GM18519 (cell line): ENCODE measurements around the gene EGFL7.
A peak's percentile ranks its signal among the peaks of the same experiment; 100 is the strongest.
"Not testable (repeated sequence)": the region's sequence is repeated elsewhere in the genome, so short reads cannot be mapped to it uniquely, and the experiment has no call there.

ENCODE experiments used
- ATAC-seq: cut with Tn5 transposase; IDR thresholded peaks from one replicate; pipeline ENCODE4 v1.9.1; 2021; ENCODE audit warnings: mild to moderate bottlenecking, moderate library complexity; ENCODE audit not compliant: unreplicated experiment, low FRiP score

EGFL7 gene

DNA sequence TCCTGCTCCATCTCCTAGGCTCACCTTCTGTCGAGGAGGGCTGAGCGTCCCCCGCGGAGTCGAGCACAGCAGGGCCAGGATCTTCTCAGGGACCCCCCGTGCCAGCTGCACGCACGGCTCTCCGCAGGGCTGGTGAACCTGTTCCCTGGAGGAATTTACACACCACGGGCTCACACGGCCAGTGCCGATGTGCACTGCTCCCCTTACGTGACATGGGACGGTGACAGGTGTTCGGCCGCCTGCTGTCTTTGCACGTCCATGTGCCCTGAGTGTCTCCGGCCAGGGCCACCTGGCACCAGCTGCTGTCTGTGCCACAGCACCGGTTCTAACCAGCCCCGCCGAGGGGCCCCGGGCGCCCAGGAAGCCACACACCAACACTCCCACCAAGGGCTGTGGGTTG is 33.2 kb downstream of the EGFL7 start:
- no peak for ATAC-seq

DNA sequence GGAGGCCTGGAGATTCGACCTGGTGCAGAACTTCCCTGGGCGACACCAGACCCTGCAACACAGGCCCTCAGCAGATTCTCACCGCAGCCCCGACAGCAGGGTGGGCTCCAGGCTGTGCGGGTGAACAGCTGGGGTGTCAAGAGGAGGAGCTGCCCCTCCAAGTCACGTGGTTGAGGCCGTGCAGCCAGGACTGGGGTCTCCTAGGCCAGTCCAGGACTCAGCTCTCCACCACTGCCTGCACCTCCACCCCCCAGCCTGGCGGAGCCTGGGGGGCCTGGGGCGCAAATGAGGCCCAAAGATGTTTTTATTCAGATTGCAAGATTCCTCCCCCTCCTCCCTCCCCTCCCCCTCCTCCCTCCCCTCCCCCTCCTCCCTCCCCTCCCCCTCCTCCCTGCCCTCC is 33.8 kb downstream of the EGFL7 start:
- ATAC-seq: no peak

DNA sequence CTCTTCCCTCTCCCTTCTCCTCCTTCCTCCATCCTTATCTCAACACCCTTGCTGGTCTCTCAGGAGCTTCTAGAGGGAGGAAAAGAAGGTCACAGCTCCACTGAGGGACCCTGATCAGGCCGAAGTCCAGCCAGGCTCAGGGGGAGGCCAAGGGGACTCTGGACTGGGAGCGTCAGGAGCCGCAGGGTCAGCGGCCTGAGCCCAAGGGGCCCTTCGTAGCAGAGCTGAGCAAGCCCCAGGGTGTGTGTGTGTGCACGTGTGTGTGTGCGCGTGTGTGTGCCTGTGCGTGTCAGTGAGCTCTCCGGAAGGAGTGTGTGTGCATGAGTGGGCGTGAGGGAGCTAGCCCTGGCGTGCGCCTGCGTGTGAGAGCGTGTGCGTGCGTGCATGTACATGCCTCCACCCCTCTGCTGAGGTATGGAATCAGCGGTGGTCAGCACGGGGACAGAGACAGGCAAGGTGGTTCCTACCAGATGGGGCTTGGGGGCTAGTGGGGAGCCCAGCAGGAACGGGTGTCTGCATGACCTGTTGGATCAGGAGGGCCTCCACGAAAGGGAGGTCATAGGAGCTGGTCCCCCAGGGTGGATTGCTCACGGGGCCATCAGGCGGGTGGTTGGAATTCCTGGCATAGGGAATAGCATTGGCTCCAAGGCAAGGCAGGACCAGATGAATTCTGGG is 34.6 kb downstream of the EGFL7 start:
- no peak for ATAC-seq

DNA sequence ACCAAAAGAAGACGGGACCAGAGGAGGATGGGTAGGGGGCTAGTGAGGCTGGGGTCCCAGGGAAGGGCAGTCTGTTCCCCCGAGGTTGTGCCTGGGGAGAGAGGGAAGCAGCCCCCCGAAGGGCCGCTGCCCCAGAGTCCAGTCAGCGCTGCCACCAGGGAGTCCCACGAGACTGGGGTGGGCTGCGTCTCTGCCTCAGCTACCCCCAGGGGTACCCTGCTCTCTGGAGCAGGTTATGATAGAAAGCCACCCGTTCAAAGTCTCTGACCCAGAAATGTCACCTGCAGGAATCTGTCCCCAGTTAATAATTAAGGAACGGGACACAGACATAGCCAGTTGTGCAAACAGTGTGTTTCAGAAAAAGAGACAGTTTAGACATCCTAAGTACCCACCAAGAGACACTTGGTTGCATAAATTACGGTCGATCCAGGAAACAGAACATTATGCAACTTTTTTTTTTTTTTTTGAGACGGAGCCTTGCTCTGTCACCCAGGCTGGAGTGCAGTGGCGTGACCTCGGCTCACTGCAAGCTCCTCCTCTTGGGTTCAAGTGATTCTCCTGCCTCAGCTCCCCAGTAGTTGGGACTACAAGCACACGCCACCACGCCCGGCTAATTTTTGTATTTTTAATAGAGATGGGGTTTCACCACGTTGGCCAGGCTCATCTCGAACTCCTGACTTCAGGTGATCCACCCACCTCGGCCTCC is 35.3 kb downstream of the EGFL7 start:
- no peak for ATAC-seq

DNA sequence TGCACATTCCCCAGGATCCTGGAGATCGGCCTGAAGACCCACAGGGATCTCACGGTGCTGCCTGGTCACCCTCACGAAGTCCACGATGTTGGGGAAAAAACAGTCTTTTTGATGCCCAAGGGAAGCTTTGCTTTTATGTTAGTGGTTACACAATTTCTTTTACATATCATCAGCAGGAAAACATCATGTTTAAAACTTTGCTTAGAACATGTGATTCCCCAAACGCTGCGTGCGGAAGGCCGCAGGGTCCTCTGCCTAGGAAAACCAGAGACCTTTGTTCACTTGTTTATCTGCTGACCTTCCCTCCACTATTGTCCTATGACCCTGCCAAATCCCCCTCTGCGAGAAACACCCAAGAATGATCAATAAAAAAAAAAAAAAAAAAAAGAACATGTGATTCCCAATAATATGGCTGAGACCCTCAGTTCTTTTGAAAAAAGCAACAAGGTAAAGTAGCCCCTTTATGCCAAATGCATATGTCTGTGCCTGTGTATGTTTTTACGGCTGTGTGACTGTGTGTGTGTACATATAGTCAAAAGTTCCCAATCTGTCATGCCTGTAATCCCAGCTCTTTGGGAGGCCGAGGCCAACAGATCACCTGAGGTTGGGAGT is 36.0 kb downstream of the EGFL7 start:
- no peak for ATAC-seq

DNA sequence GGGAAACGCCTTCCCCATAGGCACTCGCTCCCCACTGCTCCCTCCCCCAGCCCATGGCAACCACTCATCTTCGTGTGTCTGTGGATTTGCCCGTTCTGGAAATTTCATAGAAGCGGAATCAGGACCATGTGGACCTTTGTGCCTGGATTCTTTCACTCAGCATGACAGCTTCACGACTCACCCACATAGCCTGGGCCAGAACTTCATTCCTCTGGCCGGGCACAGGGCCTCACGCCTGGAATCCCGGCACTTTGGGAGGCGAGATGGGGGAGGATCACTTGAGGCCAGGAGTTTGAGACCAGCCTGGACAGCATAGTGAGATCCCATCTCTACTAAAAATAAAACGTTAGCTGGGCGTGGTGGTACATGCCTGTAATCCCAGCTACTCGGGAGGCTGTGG is 37.6 kb downstream of the EGFL7 start:
- no peak for ATAC-seq

DNA sequence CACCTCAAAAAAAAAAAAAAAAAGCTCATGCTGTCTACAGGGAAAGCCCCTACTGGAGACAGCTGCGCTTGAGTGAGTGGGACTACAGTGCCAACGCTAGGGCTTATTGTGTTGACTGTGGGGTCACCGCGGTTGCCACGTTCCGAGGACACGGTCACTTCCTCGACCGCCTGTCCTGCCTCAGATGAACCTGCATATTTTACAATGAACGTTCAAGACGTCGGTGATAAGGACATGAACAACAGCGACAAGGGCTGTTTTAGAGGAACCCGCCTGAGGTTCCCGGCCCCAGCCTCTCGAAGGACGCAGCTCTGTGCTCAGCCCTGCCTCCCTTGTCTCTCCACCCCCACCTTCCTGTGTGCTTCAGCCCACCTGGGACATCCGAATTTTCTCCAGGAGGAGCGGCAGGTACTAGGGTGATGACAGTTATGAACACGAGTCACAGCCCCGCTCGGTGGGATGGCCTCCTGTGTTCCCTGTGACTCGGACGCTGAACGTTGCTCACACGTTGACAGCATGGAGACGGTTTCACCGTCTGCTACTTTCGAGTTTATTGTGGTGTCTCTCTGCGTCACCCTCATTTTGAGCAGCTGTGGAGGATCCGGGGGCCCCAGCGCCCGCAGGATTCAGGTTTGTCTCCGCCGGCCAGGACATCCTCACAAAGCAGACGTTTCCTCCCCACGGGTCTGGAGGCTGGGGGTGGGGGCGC is 38.4 kb downstream of the EGFL7 start:
- peak; percentile 46 for ATAC-seq

DNA sequence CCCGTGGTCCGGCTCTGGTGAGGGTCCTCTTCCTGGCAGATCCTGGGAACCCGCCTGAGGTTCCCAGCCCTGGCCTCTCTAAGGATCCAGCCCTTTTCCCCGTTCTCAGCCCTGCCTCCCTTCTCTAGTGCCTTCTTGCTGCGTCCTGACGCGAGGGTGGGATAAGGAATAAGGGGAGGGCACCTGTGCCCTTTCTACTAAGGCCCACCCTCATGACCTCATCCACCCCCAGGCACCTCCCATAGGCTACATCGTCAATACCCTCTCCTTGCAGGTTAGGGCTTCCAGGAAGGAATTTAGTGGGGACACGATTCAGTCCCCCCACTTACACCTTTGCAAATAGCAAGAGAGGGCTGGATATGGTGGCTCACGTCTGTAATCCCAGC is 38.9 kb downstream of the EGFL7 start:
- no peak for ATAC-seq

DNA sequence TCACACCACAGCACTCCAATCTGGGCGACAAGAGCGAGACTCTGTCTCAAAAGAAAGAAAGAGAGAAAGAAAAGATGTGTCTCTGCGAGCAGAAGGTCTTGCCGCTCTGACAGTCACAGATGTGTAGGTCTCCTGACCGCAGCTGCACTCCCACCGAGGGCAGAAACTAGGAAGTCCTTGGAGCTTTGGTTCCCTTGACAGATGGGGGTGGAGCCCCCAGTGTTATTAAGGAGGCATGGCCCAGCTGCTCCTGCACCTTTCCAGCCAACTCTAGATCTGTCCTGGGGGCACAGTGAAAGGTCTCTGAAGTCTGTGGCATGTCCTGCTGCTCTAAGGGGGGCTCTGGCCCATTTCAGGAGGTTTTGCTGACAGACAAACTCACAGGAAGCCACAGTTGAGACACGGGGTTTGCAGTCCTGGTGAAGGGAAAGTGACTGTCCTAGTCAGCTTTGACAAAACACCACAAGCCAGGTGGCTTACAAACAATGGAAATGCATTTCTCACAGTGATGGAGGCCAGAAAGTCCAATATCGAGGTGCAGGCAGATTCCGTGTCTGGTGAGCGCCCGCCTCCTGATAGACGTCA is 40.7 kb downstream of the EGFL7 start:
- ATAC-seq: no peak

DNA sequence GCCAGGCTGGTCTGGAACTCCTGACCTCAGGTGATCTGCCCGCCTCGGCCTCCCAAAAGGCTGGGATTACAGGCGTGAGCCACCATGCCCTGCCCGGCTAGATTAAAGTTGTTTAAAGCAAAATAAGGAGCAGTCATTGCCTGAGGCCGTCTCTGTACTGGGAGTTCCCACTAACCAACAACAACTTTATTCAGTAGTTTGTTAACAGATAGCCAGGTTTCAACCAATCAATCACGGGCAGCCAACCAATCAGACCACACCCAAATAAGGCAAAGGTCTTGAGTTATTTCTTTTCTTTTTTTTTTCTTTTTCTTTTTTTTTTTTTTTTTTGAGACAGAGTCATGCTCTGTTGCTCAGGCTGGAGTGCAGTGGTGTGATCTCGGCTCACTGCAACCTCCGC is 42.0 kb downstream of the EGFL7 start:
- not testable (repeated sequence) for ATAC-seq

DNA sequence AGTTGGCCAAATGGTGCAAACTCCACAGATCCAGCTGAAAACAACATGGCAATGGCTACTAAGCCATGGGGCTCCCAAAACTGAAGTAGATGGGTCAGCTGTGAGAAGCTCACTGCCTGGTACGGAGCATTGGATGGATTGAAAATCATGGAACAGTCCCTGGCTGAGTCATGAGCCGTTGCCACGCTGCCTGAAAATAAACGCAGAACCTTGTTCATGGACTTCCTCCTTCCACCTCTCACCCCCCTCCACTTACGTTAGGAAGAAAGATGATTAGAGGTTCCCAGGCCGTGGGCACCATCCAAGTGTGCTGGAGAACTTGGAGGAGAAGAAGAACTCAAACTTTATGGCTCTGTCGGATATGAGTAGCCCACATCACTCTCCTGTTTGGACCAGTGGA is 42.8 kb downstream of the EGFL7 start:
- ATAC-seq: no peak

DNA sequence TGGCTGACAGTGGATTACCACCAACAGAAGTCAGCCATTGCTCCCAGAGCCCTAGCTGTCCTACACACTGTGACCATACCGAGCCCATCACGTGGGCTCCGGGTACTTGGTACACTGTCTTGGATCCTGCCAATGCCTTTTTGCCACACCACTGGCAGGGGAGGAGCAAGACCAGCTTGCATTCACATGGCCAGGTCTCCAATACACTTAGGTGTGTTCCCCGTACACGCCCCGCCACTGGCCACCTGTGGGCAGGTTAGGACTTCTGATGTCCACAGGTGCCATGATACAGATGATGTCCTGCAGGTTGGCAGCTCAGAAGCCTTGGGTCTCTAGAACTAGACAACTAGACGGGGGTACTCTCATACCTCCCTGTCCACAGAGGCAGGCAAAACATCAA is 44.3 kb downstream of the EGFL7 start:
- no peak for ATAC-seq

DNA sequence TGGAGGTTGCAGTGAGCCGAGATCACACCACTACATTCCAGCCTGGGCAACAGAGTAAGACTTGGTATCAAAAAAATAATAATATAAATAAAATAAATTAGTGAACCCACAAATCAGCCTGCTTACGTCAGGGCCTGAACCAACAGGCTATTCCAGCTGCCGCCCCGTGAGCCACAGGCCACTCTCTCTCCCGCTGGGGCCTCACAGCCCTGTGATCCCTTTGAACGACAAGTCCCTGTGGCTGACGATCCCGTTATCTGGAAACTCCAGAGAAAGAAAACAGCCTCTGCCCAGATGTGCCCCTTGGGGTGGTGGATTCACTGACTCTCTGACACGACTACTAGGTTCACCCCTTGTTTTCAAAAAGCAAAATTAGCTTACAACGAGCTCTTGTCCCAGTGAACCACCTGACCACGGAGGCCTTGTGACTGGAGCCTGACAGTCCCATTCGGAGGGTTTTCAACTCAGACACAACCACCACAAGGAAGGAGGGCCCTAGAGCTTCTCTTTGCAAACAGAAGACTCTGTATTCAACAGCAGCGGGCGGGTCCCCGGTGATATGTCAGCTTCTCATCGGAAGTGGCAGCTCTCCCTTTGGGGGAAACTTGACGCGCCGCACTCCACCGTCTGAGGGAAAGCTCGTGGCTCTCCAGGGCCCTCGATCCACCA is 45.3 kb downstream of the EGFL7 start:
- ATAC-seq: no peak

DNA sequence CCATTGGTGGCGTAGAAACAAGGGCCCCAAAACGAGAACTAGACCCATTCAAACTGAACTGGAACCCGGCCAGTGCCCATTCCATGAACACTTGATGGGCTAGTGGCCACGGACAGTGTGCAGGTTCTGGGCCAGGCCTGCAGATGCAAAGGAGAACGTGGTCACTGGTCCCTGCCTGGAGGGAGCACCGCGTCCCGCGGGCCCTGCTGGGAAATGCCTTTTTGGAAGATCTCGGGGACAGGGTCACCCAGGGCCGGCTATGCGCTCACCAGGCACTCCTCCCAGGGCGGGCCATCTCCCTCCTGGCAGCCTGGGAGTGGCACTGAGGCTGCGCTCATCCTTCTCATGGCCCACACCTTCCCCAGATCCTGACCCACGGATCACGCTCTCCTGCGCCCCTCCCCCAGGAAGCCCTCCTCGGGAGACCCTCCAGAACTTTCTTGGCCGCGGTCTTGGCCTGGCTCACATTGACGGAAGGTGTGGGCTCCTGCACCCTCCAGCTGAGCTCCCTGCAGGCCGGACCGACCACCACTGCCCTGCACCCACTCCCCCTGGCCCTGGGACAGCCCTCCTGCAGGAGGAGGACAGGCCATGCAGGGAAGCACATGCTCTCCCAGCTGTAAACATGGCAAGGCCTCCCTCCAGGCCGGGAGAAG is 46.9 kb downstream of the EGFL7 start:
- ATAC-seq: no peak

DNA sequence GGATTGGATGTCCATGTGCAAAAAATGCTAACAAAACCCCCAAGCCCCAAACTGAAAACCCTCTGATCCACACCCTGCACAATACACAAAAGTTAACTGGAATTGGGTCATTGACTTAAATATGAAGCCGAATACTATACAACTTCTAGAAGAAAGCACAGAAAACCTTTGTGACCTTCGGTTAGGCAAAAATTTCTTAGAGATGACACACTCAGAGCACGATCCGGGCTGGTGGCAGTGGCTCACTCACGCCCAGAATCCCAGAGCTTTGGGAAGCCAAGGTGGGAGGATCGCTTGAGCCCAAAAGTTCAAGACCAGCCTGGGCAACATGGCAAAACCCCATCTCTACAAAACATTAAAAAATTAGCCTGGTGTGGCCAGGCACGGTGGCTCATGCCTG is 47.8 kb downstream of the EGFL7 start:
- no peak for ATAC-seq

DNA sequence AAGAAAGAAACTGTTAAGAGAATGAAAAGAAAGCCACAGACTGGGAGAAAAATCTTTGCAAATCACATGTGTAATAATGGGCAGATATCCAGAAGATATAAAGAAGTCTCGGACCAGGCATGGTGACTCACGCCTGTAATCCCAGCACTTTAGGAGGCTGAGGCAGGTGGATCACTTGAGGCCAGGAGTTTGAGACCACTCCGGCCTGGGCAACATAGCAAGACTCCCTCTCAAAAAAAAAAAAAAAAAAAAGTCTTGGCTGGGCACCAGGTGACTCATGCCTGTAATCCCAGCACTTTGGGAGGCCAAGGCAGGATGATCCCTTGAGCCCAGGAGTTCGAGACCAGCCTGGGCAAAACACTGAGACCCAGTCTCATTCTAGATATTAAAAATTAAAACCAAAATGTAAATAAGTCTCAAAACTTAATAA is 48.5 kb downstream of the EGFL7 start:
- not testable (repeated sequence) for ATAC-seq

DNA sequence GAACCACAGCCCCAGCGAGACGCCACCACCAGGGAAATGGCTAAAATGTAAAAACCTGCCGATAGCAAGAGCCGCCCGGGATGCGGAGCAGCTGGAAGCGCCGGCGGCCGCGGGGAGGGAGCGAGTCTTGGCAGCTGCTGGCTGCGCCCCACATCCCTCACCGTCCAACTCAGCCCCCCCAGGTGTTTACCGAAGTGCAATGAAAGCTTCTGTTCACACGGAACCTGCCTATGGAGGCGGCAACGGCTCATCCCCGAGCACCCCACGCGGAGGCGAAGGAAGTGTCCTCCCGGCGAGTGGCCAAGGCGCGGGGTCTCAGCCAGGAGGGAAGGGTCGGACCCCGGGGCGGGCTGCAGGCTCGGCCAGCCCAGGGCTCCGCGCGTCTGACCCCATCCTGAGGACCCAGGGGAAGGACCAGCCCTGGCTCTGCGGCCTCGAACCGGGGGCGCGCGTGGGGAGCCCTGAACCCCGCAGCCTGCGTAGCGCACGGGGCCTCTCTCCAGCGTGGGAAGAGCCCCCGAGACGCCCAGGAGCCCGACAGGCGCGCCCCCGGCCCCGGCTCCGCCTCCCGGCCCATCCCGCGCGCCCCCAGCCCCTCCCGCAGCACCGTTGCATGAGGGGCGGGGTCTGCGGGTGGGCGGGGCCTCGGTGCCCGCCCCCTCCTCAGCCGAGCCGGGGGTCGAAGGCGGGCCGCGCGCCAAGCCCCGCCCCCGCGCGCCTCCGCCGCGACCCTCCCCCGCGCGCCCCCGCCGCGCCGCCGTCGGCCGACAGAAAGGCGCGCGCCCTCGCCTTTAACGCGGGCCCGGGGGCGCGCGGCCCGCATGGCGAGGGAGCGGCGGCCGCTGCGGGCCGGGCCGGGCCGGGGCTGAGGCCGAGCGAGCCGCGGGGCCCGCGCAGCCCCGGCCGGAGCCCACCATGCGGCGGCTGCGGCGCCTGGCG is 49.3 kb downstream of the EGFL7 start, which contains the start of gene DIPK1B:
DIPK1B (plus strand) TSS at position 822 of the 939 bp plus-strand sequence; CDS start at position 916, 94 bp downstream.
- no peak for ATAC-seq

DNA sequence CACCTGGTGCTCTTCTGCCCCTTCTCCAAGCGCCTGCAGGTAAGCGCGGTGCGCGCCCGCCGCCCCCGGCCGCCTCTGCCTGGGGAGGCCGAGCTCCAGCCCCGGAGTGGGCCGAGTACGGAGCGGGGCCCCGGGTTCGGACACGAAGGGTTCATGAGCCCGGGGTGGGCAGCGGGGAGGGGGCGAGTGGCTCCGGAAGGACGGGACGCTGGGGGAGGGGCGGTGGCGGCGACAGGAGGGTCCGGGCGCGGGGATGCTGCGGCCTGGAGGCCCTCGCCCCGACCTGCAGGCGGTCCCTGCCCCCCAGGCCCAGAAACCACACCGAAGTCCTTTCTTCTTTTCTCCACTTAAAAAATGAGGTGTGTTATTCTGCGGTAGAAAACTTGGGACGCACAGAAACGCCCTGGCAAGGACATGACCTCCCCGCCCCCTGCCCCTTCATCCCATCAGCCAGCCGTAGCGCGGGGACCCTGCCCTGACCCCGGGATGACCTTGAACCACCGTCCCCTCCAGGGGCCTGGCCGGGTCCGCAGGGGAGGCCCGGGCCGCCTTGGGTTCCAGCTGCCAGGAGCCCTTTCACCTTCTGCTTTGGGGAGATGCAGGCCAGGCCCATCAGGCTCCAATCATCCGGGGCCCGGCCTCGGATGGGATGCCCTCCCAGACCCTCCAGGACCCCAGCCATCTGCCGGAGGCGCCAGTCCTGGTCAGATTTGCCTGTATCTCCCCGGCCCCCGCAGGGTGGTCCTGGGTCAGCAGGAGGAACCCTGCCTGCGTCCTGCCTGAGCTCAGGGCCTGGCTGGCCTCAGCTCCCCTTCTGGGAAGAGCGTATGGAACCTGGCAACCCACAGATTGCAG is 50.2 kb downstream of the EGFL7 start:
- ATAC-seq: no peak
